Esophagus muscularis mucosa (tissue), 4 donors: Measurements from ENCODE around the gene CAPS.

Experiments
- EP300 ChIP-seq: sonication (generic); formaldehyde crosslinking; IDR thresholded peaks from one replicate; pipeline ENCODE4 v1.6.1; 2017; ENCODE audit warnings: antibody characterized with exemption
- POLR2A ChIP-seq: fragments of 450-650 bp; IDR thresholded peaks from one replicate; pipeline ENCODE4 v1.6.1; 2017; ENCODE audit warnings: antibody characterized with exemption, moderate library complexity, mild to moderate bottlenecking, low read depth
- POLR2AphosphoS5 ChIP-seq, 2 donors: sonication (generic); formaldehyde crosslinking; IDR thresholded peaks; one replicate each; pipeline ENCODE4 v1.6.1; 2017; ENCODE audit warnings: antibody characterized with exemption in 2 of 2
- TF ChIP-seq, protein P1 (sequence below), 3 experiments: fragments of 200-600 bp in 2 of 3; fragments of 450-650 bp in 1 of 3; sonication (generic) in 2 of 3; IDR thresholded peaks; one replicate each; pipeline ENCODE4 v1.5.1; 2017 to 2019; ENCODE audit warnings: antibody characterized with exemption in 3 of 3, mild to moderate bottlenecking in 2 of 3, moderate library complexity in 1 of 3

DNA sequence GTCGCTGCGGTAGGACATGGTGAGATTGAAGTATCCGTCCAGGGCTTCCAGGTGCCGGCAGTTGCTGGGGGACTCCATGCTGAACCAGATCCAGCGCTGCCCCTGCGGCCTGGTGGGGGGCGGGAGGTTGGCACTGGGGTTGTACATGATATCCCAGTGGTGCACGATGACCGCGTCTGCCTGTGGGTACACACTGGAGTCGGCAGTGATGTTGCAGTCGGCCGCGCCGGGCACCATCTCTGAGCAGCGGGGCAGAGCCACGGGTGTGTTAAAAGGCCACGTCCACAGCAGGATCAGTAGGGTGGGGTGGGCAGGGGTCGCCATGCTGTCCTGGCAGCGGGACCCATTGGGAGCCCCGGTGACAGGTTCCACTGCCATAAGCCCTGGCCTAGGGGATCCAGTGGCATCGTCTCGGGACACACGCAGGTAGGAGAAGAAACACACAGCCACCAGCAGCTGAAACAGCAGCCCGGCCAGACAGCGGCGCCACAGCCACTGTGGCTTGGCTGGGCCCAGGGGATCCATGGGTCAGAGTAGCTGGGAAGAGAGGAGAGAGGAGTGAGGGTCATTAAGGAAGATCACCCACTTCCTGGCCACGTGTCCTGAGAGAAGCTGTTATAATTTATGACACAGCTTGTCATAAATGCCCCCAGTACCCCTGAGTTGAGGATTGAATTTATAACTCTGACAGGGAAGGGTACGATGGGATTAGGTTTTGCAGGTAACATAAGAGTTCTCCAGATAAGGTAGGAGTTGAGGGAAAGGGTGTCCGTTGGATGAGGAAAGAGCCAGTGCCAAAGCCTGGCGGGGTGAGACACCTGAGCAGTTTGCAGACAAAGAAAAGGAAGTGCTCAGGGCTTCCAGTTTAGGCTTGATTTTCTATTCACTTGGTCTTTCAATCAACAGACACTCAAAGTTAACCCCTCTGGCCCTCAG lies 46.6 kb upstream of the CAPS start:
- TF ChIP-seq, protein P1, sequence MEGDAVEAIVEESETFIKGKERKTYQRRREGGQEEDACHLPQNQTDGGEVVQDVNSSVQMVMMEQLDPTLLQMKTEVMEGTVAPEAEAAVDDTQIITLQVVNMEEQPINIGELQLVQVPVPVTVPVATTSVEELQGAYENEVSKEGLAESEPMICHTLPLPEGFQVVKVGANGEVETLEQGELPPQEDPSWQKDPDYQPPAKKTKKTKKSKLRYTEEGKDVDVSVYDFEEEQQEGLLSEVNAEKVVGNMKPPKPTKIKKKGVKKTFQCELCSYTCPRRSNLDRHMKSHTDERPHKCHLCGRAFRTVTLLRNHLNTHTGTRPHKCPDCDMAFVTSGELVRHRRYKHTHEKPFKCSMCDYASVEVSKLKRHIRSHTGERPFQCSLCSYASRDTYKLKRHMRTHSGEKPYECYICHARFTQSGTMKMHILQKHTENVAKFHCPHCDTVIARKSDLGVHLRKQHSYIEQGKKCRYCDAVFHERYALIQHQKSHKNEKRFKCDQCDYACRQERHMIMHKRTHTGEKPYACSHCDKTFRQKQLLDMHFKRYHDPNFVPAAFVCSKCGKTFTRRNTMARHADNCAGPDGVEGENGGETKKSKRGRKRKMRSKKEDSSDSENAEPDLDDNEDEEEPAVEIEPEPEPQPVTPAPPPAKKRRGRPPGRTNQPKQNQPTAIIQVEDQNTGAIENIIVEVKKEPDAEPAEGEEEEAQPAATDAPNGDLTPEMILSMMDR (IDR thresholded peaks at IDR 0.05): no peak
- TF ChIP-seq POLR2AphosphoS5 (IDR thresholded peaks at IDR 0.05): no peak
- no peak for TF ChIP-seq POLR2A
- TF ChIP-seq EP300: no peak
